ENCODE data around the gene DDA1.
"Not testable (repeated sequence)": the region's sequence is repeated elsewhere in the genome, so short reads cannot be mapped to it uniquely, and the experiment has no call there.

DNA sequence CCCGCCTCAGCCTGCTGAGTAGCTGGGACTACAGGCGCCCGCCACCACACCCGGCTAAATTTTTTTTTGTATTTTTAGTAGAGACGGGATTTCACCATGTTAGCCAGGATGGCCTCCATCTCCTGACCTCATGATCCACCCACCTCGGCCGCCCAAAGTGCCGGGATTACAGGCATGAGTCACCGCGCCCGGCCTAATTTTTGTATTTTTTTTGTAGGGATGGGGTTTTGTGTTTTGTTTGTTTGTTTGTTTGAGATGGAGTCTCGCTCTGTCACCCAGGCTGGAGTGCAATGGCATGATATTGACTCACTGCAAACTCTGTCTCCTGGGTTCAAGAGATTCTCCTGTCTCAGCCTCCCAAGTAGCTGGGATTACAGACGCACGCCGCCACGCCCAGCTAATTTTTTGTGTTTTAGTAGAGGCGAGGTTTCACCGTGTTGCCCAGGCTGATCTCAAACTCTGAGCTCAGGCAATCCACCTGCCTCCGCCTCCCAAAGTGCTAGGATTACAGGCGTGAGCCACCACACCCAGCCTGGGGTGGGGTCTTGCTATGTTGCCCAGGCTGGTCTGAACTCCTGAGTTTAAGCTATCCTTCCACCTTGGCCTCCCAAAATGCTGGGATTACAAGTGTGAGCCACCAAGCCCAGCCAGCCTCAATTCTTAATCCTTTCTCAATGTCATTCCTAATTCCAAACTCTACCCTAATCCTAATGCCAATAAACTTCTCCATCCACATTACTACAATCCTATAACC lies 54.7 kb downstream of the DDA1 start:
- TF ChIP-seq EZH2phosphoT487 (IDR thresholded peaks at IDR 0.05; ENCODE audit: low read length) = not testable (repeated sequence)
- TF ChIP-seq, protein P1, sequence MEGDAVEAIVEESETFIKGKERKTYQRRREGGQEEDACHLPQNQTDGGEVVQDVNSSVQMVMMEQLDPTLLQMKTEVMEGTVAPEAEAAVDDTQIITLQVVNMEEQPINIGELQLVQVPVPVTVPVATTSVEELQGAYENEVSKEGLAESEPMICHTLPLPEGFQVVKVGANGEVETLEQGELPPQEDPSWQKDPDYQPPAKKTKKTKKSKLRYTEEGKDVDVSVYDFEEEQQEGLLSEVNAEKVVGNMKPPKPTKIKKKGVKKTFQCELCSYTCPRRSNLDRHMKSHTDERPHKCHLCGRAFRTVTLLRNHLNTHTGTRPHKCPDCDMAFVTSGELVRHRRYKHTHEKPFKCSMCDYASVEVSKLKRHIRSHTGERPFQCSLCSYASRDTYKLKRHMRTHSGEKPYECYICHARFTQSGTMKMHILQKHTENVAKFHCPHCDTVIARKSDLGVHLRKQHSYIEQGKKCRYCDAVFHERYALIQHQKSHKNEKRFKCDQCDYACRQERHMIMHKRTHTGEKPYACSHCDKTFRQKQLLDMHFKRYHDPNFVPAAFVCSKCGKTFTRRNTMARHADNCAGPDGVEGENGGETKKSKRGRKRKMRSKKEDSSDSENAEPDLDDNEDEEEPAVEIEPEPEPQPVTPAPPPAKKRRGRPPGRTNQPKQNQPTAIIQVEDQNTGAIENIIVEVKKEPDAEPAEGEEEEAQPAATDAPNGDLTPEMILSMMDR (IDR thresholded peaks at IDR 0.05; ENCODE audit: low read length) = not testable (repeated sequence)
